HG03280 (cell line): Measurements from ENCODE around the gene CENPP.

Source experiments
- ATAC-seq: cut with Tn5 transposase; IDR thresholded peaks from one replicate; pipeline ENCODE4 v1.9.1; 2021; ENCODE audit warnings: mild to moderate bottlenecking, moderate library complexity; ENCODE audit not compliant: unreplicated experiment

Gene CENPP

GRCh38 chr9:92474587-92474986 is 148.8 kb downstream of the CENPP start:
- ATAC-seq = no peak

GRCh38 chr9:92476962-92477361 is 151.2 kb downstream of the CENPP start:
- ATAC-seq = no peak

GRCh38 chr9:92478783-92479182 is 153.0 kb downstream of the CENPP start:
- ATAC-seq = no peak

- no peak for ATAC-seq
Observed at GRCh38 chr9:92479346-92479745, 153.6 kb downstream of the CENPP start.

GRCh38 chr9:92480291-92480771 is 154.6 kb downstream of the CENPP start:
- no peak for ATAC-seq

- no peak for ATAC-seq
Observed at GRCh38 chr9:92480986-92481633, 155.4 kb downstream of the CENPP start.

GRCh38 chr9:92482329-92482728 is 156.6 kb downstream of the CENPP start, which contains the start of gene ASPN:
Gene ASPN, minus strand, starts transcription at chr9:92482506.
- no peak for ATAC-seq

GRCh38 chr9:92482805-92483204 is 157.1 kb downstream of the CENPP start:
- ATAC-seq = no peak

GRCh38 chr9:92483627-92484545 is 158.1 kb downstream of the CENPP start:
- no peak for ATAC-seq

GRCh38 chr9:92484563-92484962 is 158.8 kb downstream of the CENPP start:
- ATAC-seq = no peak

GRCh38 chr9:92486371-92486770 is 160.6 kb downstream of the CENPP start:
- ATAC-seq = no peak

- ATAC-seq = no peak
Observed at GRCh38 chr9:92488681-92489550, 163.2 kb downstream of the CENPP start.

- no peak for ATAC-seq
Observed at GRCh38 chr9:92492781-92493401, 167.1 kb downstream of the CENPP start.

GRCh38 chr9:92493749-92494387 is 168.1 kb downstream of the CENPP start:
- ATAC-seq = no peak

GRCh38 chr9:92494856-92495255 is 169.1 kb downstream of the CENPP start:
- no peak for ATAC-seq

GRCh38 chr9:92496396-92497176 is 170.8 kb downstream of the CENPP start:
- ATAC-seq = no peak

- no peak for ATAC-seq
Observed at GRCh38 chr9:92499701-92500100, 173.9 kb downstream of the CENPP start.

- no peak for ATAC-seq
Observed at GRCh38 chr9:92500725-92501124, 175.0 kb downstream of the CENPP start.

- no peak for ATAC-seq
Observed at GRCh38 chr9:92501671-92502393, 176.1 kb downstream of the CENPP start.
